ACHN (cell line): Measurements from ENCODE around the gene NFE2L1.

ENCODE experiments used
- DNase-seq: peaks from one replicate; pipeline ENCODE4 v3.0.0-alpha.2; 2015
- in situ Hi-C: cut with HindIII; loops from 2 replicates; pipeline ENCODE4 v1.10.0; 2017; ENCODE audit warnings: low sequenced_read_pairs, low pct_ligation_motif_present, low pct_unique_long_range_greater_than_20kb

Gene NFE2L1

GRCh38 chr17:48095611-48096010 is 47.5 kb downstream of the NFE2L1 start:
- in situ Hi-C loops = no loop called here
- DNase-seq = no peak

- peak; percentile 46 for DNase-seq
These were observed 52.0 kb downstream of the NFE2L1 start for GRCh38 chr17:48100160-48100559.

GRCh38 chr17:48100591-48101011 is 52.4 kb downstream of the NFE2L1 start:
- in situ Hi-C loops = no loop called here
- peak; percentile 62 for DNase-seq

More at GRCh38 chr17:48100160-48100559, 52.0 kb downstream of the NFE2L1 start:
- in situ Hi-C loops = no loop called here

- in situ Hi-C loops = no loop called here
These were observed 53.0 kb downstream of the NFE2L1 start, which contains the start of gene CBX1 for GRCh38 chr17:48101012-48101720. TSS of gene CBX1 (minus strand) at chr17:48101478. CDS start at chr17:48077004, 24,474 bp downstream.

GRCh38 chr17:48102043-48102750 is 54.0 kb downstream of the NFE2L1 start:
- in situ Hi-C loops = no loop called here
- no peak for DNase-seq

More at GRCh38 chr17:48101012-48101720, 53.0 kb downstream of the NFE2L1 start, which contains the start of gene CBX1:
- peak; percentile 96 for DNase-seq

- in situ Hi-C loops = no loop called here
- no peak for DNase-seq
These were observed 54.9 kb downstream of the NFE2L1 start for GRCh38 chr17:48102798-48103715.

- in situ Hi-C loops = no loop called here
- DNase-seq = no peak
These were observed 56.3 kb downstream of the NFE2L1 start for GRCh38 chr17:48104440-48104839.

- in situ Hi-C loops = no loop called here
- DNase-seq = no peak
These were observed 58.6 kb downstream of the NFE2L1 start for GRCh38 chr17:48106802-48107136.

GRCh38 chr17:48107137-48108055 is 59.2 kb downstream of the NFE2L1 start, which contains the start of gene SNX11:
TSS of gene SNX11 (plus strand) at chr17:48107766. CDS start at chr17:48112044, 4,278 bp downstream.
- DNase-seq = peak; percentile 92
- in situ Hi-C loops = no loop called here

- in situ Hi-C loops = no loop called here
- DNase-seq = no peak
These were observed 62.6 kb downstream of the NFE2L1 start for GRCh38 chr17:48110761-48111160.
